OCI-LY3 (cell line): ENCODE results near the gene CENPS.

Experiments used
- H2AFZ ChIP-seq: fragments of 200-600, 300-600 bp; shearing (Covaris generic); 2 replicates; pipeline ENCODE4 v1.6.0; 2014; ENCODE audit warnings: antibody characterized with exemption, low read depth, low read length
- H3K27ac ChIP-seq: fragments of 200-600, 300-600 bp; sonication (generic); 2 replicates; pipeline ENCODE4 v1.5.1; 2014; ENCODE audit warnings: mild to moderate bottlenecking, low read length, moderate library complexity, mixed read lengths
- H3K27me3 ChIP-seq: fragments of 200-600, 300-600 bp; sonication (generic); 2 replicates; pipeline ENCODE4 v1.6.1; 2014; ENCODE audit warnings: low read depth, low read length, mixed read lengths
- H3K36me3 ChIP-seq: fragments of 200-600, 300-600 bp; sonication (generic); replicated peaks from 2 replicates; pipeline ENCODE3; 2014; ENCODE audit warnings: low read depth, low read length, mixed read lengths
- H3K4me1 ChIP-seq: fragments of 300-600, 200-600 bp; sonication (generic); 2 replicates; pipeline ENCODE4 v1.6.1; 2014; ENCODE audit warnings: low read length, mixed read lengths
- H3K4me2 ChIP-seq: fragments of 200-600, 300-600 bp; sonication (generic); 2 replicates; pipeline ENCODE4 v1.6.1; 2014; ENCODE audit warnings: low read length, mixed read lengths
- H3K4me3 ChIP-seq: fragments of 300-600, 200-600 bp; sonication (generic); 2 replicates; pipeline ENCODE4 v1.5.1; 2014; ENCODE audit warnings: antibody characterized with exemption, mild to moderate bottlenecking, low read length, moderate library complexity
- H3K79me2 ChIP-seq: fragments of 300-600, 200-600 bp; shearing (Covaris generic); 2 replicates; pipeline ENCODE4 v1.6.1; 2014; ENCODE audit warnings: mild to moderate bottlenecking, low read length, mixed read lengths
- H3K9ac ChIP-seq: fragments of 300-600, 200-600 bp; shearing (Covaris generic); 2 replicates; pipeline ENCODE4 v1.6.0; 2014; ENCODE audit warnings: mild to moderate bottlenecking, low read length, moderate library complexity
- H3K9me3 ChIP-seq: fragments of 200-600, 300-600 bp; shearing (Covaris generic); 2 replicates; pipeline ENCODE4 v1.6.1; 2014; ENCODE audit warnings: low read length, mixed read lengths; ENCODE audit not compliant: insufficient read depth
- H4K20me1 ChIP-seq: fragments of 200-600, 300-600 bp; sonication (generic); 2 replicates; pipeline ENCODE4 v1.6.1; 2016; ENCODE audit warnings: low read length, mixed read lengths; ENCODE audit not compliant: insufficient read depth
- CTCF ChIP-seq: fragments of 200-600, 300-600 bp; sonication (generic); IDR thresholded peaks from 2 replicates; pipeline ENCODE4 v1.5.1; 2014; ENCODE audit warnings: antibody characterized with exemption, low read length, low read depth
- EZH2phosphoT487 ChIP-seq: fragments of 200-600 bp; shearing (Covaris generic); IDR thresholded peaks from 2 replicates; pipeline ENCODE4 v1.6.1; 2018; ENCODE audit warnings: antibody characterized with exemption, mixed run types, low read depth

The CENPS gene

GRCh38 chr1:10446790-10447422 is 16.7 kb downstream of the CENPS start:
- Histone ChIP-seq H4K20me1 (no peaks in the 10 kb centered on the region), H3K4me1 (peaks cover 4% of the 10 kb centered on the region), H3K9ac (no peak overlapping the region), H3K4me2 (no peak overlapping the region), H3K79me2 (no peaks in the 10 kb centered on the region), H3K27me3 (no peaks in the 10 kb centered on the region), H3K27ac (no peak overlapping the region), H3K36me3 (no peaks in the 10 kb centered on the region), H3K4me3 (no peak overlapping the region), H3K9me3 (no peaks in the 10 kb centered on the region), H2AFZ (no peak overlapping the region)
- no peak for TF ChIP-seq EZH2phosphoT487
- no peak for TF ChIP-seq CTCF

DNA sequence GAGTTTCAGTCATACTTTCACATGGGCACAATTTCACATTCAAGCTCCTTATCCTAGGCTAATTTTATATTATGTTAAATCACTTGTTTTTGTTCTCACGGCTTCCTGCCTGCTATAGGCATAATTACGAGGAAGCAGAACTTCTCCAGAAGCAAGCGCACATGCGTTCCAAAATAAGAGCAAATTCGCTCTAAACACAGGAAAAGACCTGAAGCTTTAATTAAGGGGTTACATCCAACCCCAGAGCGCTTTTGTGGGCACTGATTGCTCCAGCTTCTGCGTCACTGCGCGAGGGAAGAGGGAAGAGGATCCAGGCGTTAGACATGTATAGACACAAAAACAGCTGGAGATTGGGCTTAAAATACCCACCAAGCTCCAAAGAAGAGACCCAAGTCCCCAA is 19.5 kb downstream of the CENPS start, which contains the start of gene CORT:
Gene CORT, plus strand, starts transcription at position 281 of the 400 bp plus-strand sequence. CDS start 193 bp downstream, outside the sequence.
- no peak within 1 kb of the TSS for H3K4me3 ChIP-seq
- H3K9me3 ChIP-seq: no peaks in the 10 kb centered on the region
- no peaks in the 10 kb centered on the region for H3K79me2 ChIP-seq
- H3K36me3 ChIP-seq: no peaks in the 10 kb centered on the region
- TF ChIP-seq EZH2phosphoT487 (no peak), CTCF (no peak)
- H3K27me3 ChIP-seq: no peaks in the 10 kb centered on the region
- H2AFZ ChIP-seq: no peak within 1 kb of the TSS
- H3K27ac ChIP-seq: no peak within 1 kb of the TSS
- H3K4me1 ChIP-seq: 0 out of 2 replicates have a peak, but pooled peaks cover under 1% of the 10 kb centered on the region
- H3K9ac ChIP-seq: no peak within 1 kb of the TSS
- H4K20me1 ChIP-seq: no peaks in the 10 kb centered on the region
- H3K4me2 ChIP-seq: no peak within 1 kb of the TSS

DNA sequence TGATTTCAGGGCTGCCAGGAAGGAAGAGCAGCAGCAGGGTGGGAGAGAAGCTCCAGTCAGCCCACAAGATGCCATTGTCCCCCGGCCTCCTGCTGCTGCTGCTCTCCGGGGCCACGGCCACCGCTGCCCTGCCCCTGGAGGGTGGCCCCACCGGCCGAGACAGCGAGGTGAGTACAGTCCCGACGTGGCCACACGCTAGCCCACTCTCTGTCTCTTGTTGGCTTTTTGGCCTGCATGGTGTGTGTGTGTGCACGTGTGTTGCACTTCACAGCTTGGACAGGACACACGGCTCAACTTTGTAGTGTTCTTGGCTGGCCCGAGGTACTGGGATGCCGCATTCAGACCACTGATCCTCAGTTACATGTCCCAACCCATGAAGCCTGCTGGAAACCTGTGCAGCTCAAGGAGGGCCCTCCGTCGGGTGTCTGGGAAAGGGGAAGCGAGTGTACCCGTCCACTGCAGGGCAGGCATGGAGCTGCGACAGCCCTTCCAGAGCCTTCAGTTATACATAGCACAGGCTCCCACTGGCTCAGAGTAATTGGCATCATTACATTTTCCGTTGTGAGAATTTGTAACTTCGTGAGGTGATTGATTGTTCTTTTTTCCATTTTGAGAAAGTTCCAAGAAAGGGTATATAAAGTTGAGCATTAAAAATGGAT is 20.1 kb downstream of the CENPS start:
- H3K9ac ChIP-seq: no peak overlapping the region
- no peak overlapping the region for H3K4me3 ChIP-seq
- no peak overlapping the region for H3K27ac ChIP-seq
- H3K4me1 ChIP-seq: no peaks in the 10 kb centered on the region
- no peaks in the 10 kb centered on the region for H3K27me3 ChIP-seq
- no peak overlapping the region for H2AFZ ChIP-seq
- no peaks in the 10 kb centered on the region for H4K20me1 ChIP-seq
- no peak overlapping the region for H3K4me2 ChIP-seq
- no peaks in the 10 kb centered on the region for H3K36me3 ChIP-seq
- no peak for TF ChIP-seq EZH2phosphoT487
- no peak for TF ChIP-seq CTCF
- no peaks in the 10 kb centered on the region for H3K79me2 ChIP-seq
- no peaks in the 10 kb centered on the region for H3K9me3 ChIP-seq

- Histone ChIP-seq H4K20me1 (no peaks in the 10 kb centered on the region), H3K36me3 (no peaks in the 10 kb centered on the region), H3K4me2 (no peak overlapping the region), H3K4me1 (no peaks in the 10 kb centered on the region), H3K27ac (no peak overlapping the region), H3K9ac (no peak overlapping the region), H3K4me3 (no peak overlapping the region), H3K79me2 (no peaks in the 10 kb centered on the region), H3K9me3 (no peaks in the 10 kb centered on the region), H3K27me3 (no peaks in the 10 kb centered on the region), H2AFZ (no peak overlapping the region)
- no peak for TF ChIP-seq CTCF
- TF ChIP-seq EZH2phosphoT487: no peak
Measured at GRCh38 chr1:10450836-10451235, 20.6 kb downstream of the CENPS start.
